Measurements from ENCODE around the gene HYLS1.

The HYLS1 gene

DNA sequence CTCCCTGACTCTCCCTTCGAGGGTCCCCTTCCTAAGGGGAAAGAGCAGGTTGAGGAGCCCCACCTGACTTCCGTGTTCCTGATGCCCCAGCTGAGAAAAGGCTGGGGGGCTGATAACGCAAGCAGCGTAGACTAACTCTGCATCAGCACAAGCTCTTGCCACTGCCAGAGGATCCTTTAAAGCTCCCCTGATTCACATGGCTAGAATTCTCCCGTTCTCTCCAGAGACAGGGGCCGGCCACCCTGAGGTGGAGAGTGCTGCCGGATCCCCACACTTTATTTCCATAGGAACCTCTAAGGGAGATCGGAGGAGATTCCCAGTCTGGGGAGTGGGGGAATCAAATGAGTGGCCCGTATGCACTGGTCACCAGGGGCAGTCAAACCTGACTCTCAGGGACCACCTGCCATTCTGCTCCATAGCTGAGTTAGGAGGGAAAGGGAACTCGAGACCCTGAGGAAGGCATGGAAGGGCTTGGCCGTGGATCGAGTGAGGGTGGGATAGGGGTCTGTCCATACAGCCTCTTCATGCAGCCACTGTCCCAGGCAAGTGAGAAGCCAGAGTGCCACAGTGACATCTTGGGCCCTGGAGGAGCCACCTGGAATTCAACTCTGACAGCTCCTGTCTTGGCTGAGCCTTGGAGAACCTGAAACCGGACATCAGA is 57.0 kb downstream of the HYLS1 start:
- TF ChIP-seq ARNT (IDR thresholded peaks at IDR 0.05) (no peak), L3MBTL2 (conservative IDR thresholded peaks at IDR 0.05) (no peak)
- CTCF ChIA-PET = interaction anchor here (0.7 to 2.2 kb wide), 3 partner anchors 13 to 249 kb away, joined by 3 to 8 read pairs (median 3); no protein-coding TSS in a partner anchor
- DNase-seq (ENCODE audit: extremely low spot score) = no peak
- POLR2A ChIA-PET = interaction anchor here (1.9 kb wide), 1 partner anchor 41 kb away, joined by 4 read pairs; the partner anchor contains the start of gene PUS3

DNA sequence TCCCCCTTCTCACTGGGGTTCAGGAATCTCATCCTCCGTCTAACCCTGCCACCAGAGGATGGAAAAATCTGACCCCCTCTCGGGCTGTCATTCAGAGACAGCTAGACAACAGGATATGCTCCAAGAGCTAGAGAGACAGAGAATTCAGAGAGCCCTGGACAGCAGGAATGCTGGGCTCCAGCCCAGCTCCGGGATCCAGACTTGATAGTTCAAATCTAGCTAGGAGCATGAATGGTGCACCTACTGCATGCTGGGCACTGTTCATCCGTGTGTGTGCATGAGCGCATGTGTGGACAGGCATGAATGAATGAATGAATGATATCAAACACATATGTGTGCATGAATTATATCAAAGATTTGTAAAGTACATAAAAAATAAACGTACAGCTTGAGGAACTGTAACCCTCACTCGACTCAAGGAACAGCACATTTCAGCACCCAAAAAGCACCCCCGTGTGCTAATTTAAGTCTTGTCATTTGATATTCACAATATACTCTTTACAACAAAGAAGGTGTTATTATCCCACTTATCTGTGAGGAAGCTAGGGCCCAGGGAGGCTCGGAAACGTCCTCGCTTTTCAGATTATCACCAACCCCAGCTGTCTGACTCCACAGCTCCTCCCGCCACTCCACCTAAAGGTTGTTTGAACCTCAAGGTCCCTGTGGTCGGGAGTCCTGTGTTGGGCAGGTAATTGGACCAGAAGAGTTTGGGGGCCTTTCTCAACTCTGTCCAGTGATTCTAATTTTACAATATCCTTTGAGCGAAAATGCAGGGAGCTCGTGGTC is 57.7 kb downstream of the HYLS1 start:
- CTCF ChIA-PET = interaction anchor here (0.7 to 2.2 kb wide), 3 partner anchors 13 to 249 kb away, joined by 3 to 8 read pairs (median 3); no protein-coding TSS in a partner anchor
- TF ChIP-seq TARDBP (IDR thresholded peaks at IDR 0.05) (no peak), ZNF384 (IDR thresholded peaks at IDR 0.05) (no peak), SUZ12 (IDR thresholded peaks at IDR 0.05) (no peak), FOXK2 (IDR thresholded peaks at IDR 0.05) (no peak), BHLHE40 (IDR thresholded peaks at IDR 0.05; ENCODE audit: borderline replicate concordance) (no peak), HDGF (IDR thresholded peaks at IDR 0.05; ENCODE audit: borderline replicate concordance) (no peak), SP1 (IDR thresholded peaks at IDR 0.05) (no peak), LEF1 (IDR thresholded peaks at IDR 0.05; ENCODE audit: borderline replicate concordance) (no peak), CTBP1 (IDR thresholded peaks at IDR 0.05; ENCODE audit: borderline replicate concordance) (no peak), ARNT (IDR thresholded peaks at IDR 0.05) (no peak), L3MBTL2 (conservative IDR thresholded peaks at IDR 0.05) (no peak), FOXA1 (IDR thresholded peaks at IDR 0.05) (no peak), ELF4 (IDR thresholded peaks at IDR 0.05) (no peak), FOXM1 (IDR thresholded peaks at IDR 0.05; ENCODE audit: borderline replicate concordance) (no peak), NFRKB (IDR thresholded peaks at IDR 0.05) (no peak)
- TF ChIP-seq, protein P1, sequence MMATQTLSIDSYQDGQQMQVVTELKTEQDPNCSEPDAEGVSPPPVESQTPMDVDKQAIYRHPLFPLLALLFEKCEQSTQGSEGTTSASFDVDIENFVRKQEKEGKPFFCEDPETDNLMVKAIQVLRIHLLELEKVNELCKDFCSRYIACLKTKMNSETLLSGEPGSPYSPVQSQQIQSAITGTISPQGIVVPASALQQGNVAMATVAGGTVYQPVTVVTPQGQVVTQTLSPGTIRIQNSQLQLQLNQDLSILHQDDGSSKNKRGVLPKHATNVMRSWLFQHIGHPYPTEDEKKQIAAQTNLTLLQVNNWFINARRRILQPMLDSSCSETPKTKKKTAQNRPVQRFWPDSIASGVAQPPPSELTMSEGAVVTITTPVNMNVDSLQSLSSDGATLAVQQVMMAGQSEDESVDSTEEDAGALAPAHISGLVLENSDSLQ (IDR thresholded peaks at IDR 0.05) = no peak
- DNase-seq (ENCODE audit: extremely low spot score) = no peak
- POLR2A ChIA-PET = interaction anchor here (1.9 kb wide), 1 partner anchor 42 kb away, joined by 4 read pairs; the partner anchor contains the start of gene PUS3

DNA sequence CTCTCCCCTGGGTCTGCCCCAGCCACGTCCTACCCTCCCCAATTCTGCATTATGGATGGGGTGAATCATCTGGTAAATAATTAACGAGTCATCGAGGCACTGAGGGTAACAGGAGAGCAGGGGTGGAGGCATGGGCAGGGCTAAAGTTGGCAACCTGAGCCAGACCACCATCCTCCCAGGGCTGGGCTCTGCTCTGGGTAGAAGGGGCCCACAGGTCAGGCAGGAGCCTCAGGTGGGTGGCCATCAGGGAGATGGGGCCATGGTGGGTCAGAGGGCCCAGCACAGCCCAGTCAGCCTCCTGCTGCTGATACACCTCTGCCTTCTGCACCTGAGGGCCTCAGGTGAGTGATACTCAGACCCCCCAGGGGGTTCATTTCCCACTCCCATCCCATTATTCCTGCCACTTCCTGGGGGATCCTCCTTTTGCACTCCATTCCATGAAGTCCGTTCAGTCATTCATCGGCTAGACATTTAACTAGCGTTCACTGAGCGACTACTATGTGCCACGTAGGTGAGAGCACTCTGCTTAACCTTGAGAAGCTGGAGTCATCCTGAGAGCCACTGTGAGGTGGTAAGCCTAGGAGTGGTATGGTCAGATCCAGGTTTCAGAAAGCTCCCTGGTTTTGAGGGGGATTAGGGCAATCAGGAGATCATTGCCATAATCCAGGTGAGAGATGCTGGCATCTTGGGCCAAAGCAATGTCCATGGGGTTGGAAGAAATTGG is 58.5 kb downstream of the HYLS1 start, which contains the start of gene VSIG10L2:
Gene VSIG10L2, plus strand, starts transcription at position 248 of the 724 bp plus-strand sequence. Its CDS starts 12 bp downstream, at position 260.
- ChIA-PET POLR2A (no interaction called here), CTCF (no interaction called here)
- DNase-seq (ENCODE audit: extremely low spot score) = no peak
- no peak for TF ChIP-seq CTBP1 (IDR thresholded peaks at IDR 0.05; ENCODE audit: borderline replicate concordance)
- no peak for TF ChIP-seq FOXA1 (IDR thresholded peaks at IDR 0.05)
- no peak for TF ChIP-seq SP1 (IDR thresholded peaks at IDR 0.05)
- TF ChIP-seq HDGF (IDR thresholded peaks at IDR 0.05; ENCODE audit: borderline replicate concordance) = no peak
- no peak for TF ChIP-seq FOXM1 (IDR thresholded peaks at IDR 0.05; ENCODE audit: borderline replicate concordance)
- TF ChIP-seq, protein P1 (IDR thresholded peaks at IDR 0.05) = no peak
- no peak for TF ChIP-seq ZNF384 (IDR thresholded peaks at IDR 0.05)

DNA sequence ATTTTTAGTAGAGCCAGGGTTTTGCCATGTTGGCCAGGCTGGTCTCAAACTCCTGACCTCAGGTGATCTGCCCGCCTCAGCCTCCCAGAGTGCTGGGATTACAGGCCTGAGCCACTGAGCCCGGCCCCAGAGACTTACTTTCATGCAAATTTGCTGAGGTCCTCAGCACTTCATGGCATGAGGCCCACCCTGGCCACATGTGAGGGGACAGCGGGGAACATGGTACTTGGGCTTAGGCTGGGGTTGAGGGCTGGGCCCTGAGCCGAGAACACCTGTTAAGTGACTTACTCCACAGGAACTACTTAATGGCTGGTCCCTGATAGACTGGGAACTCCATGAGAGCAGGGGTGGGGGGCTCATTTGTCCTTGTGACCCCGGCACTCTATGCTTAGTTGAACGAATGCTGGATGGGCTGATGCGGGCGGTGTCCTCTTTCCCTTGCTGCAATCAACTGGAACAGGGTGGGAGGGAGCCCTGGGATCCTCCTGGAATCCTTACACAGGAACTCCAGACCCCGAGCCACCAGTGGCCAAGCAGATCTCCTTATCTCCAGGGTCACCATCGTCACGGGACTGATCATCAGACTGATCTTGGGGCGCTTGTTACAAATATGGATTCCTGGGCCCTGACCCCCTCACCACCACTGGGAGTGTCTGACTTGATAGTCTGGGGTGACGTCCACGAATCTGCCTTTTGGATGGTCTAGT is 59.4 kb downstream of the HYLS1 start:
- ChIA-PET POLR2A (no interaction called here), CTCF (no interaction called here)
- TF ChIP-seq CTBP1 (IDR thresholded peaks at IDR 0.05; ENCODE audit: borderline replicate concordance) (no peak), NFRKB (IDR thresholded peaks at IDR 0.05) (no peak), HDGF (IDR thresholded peaks at IDR 0.05; ENCODE audit: borderline replicate concordance) (no peak), SUZ12 (IDR thresholded peaks at IDR 0.05) (no peak), ARNT (IDR thresholded peaks at IDR 0.05) (no peak), ZNF384 (IDR thresholded peaks at IDR 0.05) (no peak), LEF1 (IDR thresholded peaks at IDR 0.05; ENCODE audit: borderline replicate concordance) (no peak), BHLHE40 (IDR thresholded peaks at IDR 0.05; ENCODE audit: borderline replicate concordance) (no peak), ELF4 (IDR thresholded peaks at IDR 0.05) (no peak), TARDBP (IDR thresholded peaks at IDR 0.05) (no peak)
- TF ChIP-seq, protein P1 (IDR thresholded peaks at IDR 0.05) = no peak
- no peak for DNase-seq (ENCODE audit: extremely low spot score)

DNA sequence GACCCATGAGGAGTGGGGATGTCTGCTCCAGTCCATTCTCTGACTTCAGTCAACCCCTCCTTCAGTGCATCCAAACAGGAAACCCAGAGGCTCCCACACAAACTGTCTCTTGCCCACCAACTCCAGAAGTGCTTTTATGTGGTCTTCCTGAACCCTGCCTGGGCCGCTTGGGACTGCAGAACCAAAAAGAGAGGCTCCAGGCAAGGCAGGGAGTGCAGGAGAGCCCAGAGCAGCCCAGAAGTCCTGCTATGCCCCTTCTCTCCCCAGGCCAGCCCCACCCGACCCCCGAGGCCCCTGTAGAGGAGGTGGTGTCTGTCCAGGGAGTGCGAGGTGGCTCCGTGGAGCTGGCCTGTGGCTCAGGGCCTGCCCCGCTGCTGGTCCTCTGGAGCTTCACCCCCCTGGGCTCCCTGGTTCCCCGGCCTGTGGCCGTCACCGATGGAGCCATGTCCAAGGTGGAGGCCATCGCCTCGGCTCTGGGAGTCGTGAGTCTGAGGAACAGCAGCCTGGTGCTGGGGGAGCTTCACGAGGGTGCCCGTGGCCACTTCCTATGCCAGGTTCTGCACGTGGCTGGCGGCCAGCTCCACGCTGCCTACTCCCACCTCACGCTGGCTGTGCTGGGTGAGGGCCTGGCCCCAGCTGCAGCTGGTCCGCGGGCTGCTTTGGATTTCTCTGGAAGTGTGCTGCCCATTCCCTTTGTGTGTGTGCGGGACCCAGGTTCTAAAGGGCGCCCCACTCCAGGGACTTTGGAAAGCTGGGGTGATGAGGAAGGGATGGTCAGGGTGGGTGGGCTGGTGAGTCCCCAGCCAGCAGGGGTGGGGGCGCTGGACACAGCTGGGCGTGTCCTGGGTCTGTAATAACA is 60.2 kb downstream of the HYLS1 start:
- POLR2A ChIA-PET = no interaction called here
- CTCF ChIA-PET = no interaction called here
- no peak for TF ChIP-seq ARNT (IDR thresholded peaks at IDR 0.05)
- TF ChIP-seq SP1 (IDR thresholded peaks at IDR 0.05) = no peak
- no peak for TF ChIP-seq ELF4 (IDR thresholded peaks at IDR 0.05)
- TF ChIP-seq FOXK2 (IDR thresholded peaks at IDR 0.05) = no peak
- TF ChIP-seq FOXM1 (IDR thresholded peaks at IDR 0.05; ENCODE audit: borderline replicate concordance) = no peak
- no peak for DNase-seq (ENCODE audit: extremely low spot score)

All from HEK293T (cell line).